ENCODE results near the gene BIRC5.
A peak's percentile ranks its signal among the peaks of the same experiment; 100 is the strongest.

The BIRC5 gene

GRCh38 chr17:78257810-78258322 lies 43.8 kb downstream of the BIRC5 start:
- DNase-seq: peak in 1 of 2 donors; percentile 32

DNA sequence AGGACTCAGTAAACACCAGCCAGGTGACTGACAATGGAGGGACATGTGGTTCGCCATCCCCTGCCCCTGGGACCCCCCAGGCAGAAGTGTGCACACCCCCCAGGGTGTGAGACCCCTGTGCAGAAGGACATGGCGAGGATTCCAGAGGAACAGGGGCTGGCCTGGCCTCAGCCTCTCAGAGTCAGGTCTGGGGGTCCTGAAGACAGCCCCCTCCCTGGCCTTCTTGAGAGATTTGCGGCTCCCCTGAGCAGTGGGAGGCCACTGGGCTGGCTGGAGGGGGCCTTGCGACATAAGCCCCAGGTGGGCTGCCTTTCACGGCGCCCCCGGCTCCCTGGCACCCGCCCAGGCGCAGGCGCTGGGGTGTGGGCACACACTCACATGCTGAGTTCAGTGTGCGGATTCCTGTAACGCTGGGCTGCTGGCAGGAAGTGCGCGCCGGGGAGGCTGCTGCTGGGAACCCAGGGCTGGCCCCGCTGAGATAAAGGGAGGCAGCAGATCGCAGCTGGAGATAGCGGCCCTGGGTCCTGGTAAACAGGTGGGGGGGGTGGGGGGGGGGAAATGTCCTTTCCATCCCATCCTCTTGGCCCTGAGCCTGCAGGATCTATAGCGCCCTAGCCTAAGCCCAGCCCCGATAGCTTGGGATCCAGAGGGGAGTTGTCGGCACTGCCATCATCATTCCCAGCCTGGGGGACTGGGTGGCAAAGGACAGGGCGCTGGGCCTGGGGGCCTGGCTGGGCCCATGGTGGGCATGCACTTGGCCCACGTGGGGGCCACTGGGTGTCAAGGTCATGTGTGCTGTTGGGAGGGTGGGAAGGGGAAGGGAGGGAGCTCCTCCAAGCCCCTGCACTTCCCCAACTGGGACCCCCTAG lies 44.5 kb downstream of the BIRC5 start:
- DNase-seq: peak; percentile 69 to 77

DNA sequence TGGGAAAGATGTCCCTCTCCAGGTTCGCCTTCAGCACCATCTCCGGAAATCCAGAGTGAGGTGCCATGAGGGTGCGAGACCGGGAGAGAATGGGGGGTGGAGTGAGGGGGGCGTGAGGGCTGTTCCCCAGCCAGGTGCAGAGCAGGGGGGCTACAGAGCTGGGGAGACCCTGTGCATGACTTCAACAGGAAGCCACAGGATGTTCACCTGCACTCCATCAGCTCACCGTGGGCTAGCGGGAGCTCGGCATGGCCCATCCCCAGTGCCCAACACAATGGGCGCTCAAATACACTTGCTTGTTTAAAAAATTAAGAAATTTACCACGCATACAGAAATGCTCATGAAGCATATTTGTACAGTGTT lies 45.1 kb downstream of the BIRC5 start:
- DNase-seq: no peak

DNA sequence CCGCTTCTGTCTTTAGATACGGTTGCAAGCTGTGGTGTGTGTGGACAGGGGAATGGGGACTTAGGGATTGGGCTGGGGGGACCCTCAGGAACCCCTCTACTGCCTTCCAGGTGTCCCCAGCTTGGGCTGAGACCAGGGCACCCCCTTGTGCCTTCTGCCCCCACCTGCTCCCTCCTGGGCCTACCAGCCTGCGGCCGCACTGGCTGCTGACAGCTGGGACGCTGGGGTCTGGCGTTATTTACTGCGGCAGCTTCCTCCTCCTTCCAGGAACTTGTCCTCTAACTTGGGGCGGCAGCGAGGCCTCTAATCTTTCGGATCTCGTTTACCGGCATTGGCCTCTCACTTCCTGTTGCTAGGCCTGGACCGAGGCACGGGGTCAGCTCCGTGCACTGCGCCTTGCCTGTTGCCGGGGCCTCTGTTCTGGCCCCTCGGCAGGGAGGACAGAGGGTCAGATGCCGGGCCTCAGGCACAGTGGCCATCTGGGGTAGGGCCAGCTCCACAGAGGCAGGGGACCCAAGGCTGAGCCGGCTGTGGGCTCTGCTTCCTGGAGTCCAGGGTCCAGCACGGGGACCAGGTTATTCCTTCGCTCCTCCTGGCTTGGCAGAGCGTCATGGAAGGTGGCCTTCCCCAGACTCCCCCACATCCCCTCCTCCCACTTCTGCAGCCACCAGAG lies 49.1 kb downstream of the BIRC5 start:
- DNase-seq: peak in 1 of 2 donors; percentile 46

- DNase-seq: no peak
These were observed 49.8 kb downstream of the BIRC5 start for GRCh38 chr17:78263736-78264340.

DNA sequence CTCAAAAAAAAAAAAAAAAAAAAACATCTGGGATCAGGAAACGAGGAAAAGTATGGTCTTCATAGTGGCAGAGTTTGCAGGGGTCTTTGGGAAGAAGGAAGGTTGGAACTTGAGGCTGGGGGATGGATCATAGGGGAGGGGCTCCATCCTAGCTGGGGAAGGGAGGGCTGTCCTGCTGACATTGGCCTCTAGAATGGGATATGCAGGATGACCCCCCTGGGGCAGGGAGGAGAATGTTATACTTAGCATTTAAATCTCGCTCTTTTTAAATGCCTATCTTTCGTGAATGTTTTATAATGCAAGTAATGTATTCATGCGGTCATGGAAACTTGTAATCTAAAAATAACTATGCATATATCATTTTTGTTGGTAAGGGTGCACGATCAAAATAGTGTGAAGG lies 50.5 kb downstream of the BIRC5 start:
- DNase-seq: no peak

DNA sequence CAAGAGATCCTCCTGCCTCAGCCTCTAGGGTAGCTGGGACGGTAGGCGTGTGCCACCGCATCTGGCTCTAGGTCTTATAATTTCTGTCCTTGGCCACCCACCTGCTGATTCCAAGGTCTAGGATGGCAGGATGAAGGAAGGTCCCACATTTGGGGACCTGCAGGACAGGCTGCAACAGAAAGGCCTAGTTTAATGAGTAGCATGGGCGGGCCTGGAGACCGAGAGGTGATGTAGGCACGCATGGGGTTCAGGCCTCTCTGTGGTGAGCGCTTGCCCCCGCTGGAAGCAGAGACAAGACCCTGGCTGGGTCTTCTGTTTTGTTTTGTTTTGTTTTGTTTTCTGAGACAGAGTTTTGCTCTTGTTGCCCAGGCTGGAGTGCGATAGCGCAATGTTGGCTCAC lies 51.1 kb downstream of the BIRC5 start:
- no peak for DNase-seq

DNA sequence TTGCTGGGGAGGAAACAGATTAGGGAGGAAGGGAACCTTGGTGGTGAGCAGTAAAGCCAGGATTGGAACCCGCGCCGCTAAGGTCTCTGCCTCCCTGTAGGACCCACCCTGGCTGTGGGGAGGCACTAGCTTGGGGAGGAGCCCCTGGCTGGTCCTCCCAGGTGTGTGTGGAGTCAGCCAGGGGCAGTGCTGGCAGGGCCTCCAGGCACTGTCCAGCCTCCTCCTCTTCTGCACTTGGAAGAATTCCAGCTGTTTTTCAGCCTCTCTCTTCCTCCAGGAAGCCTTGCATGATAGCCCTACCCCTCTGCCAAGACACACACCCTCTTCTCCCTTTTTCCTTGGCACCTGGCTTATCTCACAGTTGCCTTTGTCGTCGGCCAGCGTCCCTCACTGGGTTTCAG lies 52.2 kb downstream of the BIRC5 start:
- no peak for DNase-seq

DNA sequence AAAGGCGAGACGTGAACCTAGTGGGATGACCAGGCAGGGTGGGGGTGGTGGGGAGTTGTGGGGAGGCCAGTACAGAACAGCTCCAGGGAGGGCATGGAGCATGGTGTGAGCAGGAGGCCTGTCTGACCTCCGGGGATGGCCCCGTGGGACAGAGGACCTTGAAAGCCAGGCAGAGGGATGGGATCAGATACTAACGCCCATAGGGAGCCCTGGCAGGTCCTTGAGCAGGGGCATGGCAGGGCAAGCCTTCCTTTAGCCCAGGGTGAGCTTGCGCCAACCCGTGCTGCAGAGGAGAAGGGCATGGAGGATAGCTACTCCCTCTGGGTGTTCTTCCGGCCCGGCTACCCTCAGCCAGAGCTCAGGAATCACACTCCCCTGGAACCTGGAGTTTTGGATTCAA lies 52.7 kb downstream of the BIRC5 start:
- no peak for DNase-seq

- no peak for DNase-seq
These were observed 53.4 kb downstream of the BIRC5 start for GRCh38 chr17:78267253-78268073.

GRCh38 chr17:78268191-78268874 lies 54.3 kb downstream of the BIRC5 start:
- no peak for DNase-seq

DNA sequence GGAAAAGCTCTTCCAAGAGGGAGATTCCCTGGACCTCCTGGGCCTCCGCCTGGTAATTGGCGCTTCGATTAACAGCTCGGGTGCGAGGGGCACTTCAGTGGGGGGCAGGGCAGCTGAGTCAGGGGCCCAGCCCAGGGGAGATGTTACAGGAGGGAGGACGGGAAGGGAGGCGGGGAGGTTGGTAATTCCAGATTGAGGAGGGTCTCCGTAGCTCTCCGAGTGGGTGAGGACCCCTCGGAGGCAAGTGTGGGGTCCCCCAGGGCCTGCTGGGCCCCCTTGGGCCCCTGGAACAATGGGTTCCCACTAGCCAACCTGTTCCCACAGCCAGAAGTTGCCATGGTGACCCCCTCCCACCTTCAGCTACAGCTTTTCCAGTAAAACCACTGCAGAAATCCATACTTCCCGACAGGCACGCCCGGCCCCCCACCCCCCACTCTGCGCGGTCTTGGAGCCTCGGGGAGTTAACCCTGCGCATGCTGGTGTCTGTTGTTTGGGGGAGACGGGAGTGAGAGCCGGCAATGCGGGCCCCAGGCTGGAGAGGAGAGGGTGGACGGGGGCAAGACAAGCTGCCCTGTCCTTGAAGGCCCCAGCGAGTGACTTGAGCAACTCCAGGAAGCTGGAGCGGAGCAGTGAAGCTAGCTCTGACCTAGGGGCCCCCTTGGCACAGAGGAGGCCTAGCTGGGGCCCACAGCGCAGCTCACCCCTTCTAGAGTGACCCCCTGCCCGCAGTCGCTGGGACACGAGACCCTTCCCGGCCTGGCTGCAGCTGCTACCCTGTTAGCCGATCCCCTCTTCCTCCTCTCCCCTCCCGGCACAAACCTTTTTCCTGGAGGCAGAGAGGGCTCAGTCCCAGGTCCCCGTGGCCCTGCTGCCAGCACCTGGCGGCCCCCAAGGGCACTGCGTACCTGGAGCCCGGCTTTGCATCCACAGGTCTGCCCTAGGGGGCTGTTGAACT lies 55.2 kb downstream of the BIRC5 start:
- DNase-seq: no peak

- DNase-seq: no peak
These were observed 55.9 kb downstream of the BIRC5 start for GRCh38 chr17:78269955-78270381.

- DNase-seq: no peak
These were observed 57.5 kb downstream of the BIRC5 start for GRCh38 chr17:78271419-78272170.

DNA sequence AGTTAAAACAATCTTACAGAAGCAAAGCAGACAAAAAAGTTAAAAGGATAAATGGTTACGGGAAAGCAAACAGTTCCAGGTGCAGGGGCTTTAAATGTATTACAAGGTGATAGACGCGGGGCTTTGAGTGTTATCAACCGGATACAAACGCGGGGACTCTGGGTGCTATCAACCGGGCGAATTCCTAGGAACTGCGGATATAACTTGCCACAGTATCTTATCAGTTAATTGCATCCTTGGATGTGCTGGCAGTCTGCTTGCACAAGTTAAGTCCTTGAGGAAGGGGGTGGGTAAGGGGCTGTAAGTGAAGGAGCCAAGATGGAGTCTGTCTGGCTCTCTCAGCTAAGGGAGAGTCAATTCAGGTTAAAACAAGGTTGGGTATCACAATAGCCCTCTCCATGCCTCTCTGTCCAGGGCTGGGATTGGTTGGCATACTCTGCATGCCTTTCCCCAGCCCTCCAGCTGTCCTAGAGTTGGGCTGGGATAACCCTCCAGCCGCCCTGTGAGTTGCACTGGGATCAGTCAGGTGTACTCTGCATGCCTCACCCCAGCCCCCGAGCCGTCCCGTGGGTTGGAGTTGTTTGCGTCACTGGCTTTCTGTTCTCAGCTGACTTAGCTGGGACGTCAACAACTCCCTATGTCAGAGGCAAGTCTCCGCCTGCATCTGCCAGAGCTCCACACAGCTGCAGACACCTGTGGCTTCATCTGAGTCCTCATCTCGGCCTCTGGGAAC lies 58.3 kb downstream of the BIRC5 start:
- DNase-seq: peak; percentile 56 to 77

DNA sequence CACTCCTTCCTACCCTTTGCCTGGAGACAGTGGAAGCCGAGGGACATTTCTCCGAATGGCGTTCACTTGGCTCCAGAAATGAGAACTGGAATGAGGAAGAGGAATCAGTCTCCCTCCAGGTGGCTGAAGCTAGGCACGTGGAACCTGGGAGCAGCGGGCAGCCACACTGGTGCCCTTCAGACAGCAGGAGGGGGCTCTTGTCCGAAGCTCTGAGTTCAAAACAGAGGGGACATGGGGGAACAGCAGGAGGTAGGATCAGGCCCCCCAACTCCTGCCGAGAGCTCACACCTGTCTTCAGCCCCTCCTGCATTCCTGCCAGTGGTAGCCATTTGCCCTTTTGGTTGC lies 58.8 kb downstream of the BIRC5 start:
- DNase-seq: no peak

- DNase-seq: no peak
These were observed 59.8 kb downstream of the BIRC5 start for GRCh38 chr17:78273813-78274212.

Data from CD4-positive, alpha-beta T cell treated with Interleukin-1 beta for 1 hour (primary cell).